ENCODE results near the gene FITM2.
"Not testable (repeated sequence)": the region's sequence is repeated elsewhere in the genome, so short reads cannot be mapped to it uniquely, and the experiment has no call there.

FITM2 gene, protein sequence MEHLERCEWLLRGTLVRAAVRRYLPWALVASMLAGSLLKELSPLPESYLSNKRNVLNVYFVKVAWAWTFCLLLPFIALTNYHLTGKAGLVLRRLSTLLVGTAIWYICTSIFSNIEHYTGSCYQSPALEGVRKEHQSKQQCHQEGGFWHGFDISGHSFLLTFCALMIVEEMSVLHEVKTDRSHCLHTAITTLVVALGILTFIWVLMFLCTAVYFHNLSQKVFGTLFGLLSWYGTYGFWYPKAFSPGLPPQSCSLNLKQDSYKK

DNA sequence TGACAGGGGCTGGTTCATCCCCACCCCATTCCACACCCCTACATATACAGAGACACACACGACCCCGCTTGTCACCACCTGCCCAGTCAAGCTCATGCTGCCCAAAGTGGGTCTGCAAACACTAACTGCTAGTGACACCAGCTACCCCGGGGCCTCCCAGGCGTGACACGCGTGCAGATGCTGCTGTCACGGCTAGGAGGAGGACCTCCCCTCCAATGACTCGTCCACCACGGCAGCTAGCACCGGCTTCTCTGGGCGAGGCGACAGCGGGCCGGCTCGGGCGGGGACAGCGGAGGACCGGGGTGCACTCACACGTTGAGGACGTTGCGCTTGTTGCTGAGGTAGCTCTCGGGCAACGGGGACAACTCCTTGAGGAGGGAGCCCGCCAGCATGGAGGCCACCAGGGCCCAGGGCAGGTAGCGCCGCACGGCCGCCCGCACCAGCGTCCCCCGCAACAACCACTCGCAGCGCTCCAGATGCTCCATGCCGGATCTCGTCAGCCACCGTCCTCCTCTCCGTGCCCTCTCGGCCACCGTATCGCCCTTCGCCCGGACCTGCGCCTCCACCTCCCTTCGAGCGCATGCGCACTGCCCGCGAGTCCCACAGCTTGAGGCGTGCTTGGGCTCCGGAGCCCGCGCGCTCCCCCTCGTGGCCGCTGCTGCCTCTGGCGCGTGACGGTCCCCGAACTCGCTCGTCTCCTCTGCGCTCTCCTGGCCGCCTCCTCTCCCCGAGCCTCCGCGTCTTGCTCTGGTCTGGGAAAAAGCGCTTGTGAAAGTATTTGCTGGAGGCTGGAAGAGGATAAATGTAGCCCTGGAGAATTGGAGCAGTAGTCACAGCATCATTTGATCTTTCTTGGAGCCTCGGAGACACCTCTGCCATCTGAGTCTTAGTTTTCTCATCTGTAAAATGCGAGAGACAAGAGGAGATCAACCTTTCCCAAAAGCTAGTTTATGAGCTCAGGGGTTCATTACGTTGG, at the start of gene FITM2:
FITM2 (minus strand) TSS at position 539 of the 976 bp plus-strand sequence; CDS start at position 485, 54 bp downstream.
- peak; percentile 96 for DNase-seq (ENCODE audit: low read depth, low spot score)

DNA sequence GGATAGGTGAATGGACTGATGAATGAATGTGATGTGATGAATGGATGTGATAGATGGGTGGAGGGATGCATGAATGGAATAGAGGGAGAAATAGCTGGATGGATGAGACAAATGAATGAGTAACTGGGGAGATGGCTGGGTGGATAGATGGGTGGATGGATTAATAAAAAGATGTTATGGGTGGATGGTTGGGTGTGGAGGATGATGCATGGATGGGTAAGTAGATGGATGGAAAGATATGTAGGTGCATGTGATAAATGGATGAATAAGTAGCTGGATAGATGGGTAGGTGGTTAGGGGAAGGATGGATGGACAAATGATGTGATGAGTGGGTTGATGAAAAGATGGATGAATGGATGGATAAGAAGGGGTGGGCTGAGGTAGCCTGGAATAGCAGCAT, 49.2 kb upstream of the FITM2 start:
- DNase-seq (ENCODE audit: low read depth, low spot score), result no peak

GRCh38 chr20:44358776-44359175, 47.8 kb upstream of the FITM2 start:
- DNase-seq (ENCODE audit: low read depth, low spot score), result no peak

DNA sequence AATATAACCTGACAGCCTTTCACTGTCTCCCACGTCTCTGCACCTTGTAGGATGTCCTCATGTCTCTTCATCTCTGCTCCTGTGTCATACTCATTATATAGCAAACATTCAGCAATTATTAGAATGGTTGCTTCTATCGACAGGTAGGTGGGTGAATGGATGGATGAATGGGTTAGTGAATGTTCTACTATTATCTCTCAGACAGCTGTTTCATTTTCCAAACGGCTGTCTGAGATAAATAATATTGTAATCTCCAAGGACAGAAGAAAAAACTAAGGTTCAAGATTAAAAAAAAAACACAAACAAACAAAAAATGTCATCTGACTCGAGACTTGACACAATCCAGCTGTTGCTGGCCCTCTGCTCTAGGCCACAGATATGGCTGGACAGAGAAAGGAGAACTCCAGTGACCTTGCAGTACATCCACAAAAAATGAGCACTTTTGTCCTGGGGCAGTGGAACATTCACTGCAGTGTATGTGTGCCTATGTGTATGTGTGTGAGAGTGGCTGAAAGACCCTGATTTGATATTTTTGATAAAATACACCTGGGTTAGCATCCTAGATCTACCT, 46.6 kb upstream of the FITM2 start:
- no peak for DNase-seq (ENCODE audit: low read depth, low spot score)

GRCh38 chr20:44357020-44357419, 46.0 kb upstream of the FITM2 start:
- no peak for DNase-seq (ENCODE audit: low read depth, low spot score)

DNA sequence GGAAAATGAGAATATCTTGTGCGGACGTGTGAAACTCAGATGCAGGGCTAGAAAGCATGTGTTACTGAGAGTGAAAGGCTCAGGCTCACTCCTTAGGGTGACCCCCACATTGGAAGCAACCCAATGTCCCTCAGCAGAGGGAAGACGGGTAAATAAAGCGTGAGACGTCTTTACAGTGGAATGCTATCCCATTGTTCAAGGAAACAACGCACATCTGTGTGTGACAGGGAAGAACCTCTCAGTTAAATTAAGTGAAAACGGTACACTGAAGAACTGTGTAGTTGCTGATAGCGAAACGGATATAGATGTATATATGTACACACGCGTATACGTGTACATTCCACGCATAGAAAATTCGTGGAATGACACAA, 45.3 kb upstream of the FITM2 start:
- DNase-seq (ENCODE audit: low read depth, low spot score), result no peak

GRCh38 chr20:44355498-44356352, 44.7 kb upstream of the FITM2 start, which contains the start of gene HNF4A:
Gene HNF4A, plus strand, starts transcription at chr20:44355699. Its CDS starts 106 bp downstream, at chr20:44355805.
- no peak for DNase-seq (ENCODE audit: low read depth, low spot score)

- no peak for DNase-seq (ENCODE audit: low read depth, low spot score)
These were observed 44.0 kb upstream of the FITM2 start for GRCh38 chr20:44354979-44355497.

GRCh38 chr20:44350567-44350966, 39.6 kb upstream of the FITM2 start:
- DNase-seq (ENCODE audit: low read depth, low spot score), result no peak

GRCh38 chr20:44349349-44349748, 38.3 kb upstream of the FITM2 start:
- DNase-seq (ENCODE audit: low read depth, low spot score), result no peak

GRCh38 chr20:44348168-44348659, 37.2 kb upstream of the FITM2 start:
- DNase-seq (ENCODE audit: low read depth, low spot score), result no peak

DNA sequence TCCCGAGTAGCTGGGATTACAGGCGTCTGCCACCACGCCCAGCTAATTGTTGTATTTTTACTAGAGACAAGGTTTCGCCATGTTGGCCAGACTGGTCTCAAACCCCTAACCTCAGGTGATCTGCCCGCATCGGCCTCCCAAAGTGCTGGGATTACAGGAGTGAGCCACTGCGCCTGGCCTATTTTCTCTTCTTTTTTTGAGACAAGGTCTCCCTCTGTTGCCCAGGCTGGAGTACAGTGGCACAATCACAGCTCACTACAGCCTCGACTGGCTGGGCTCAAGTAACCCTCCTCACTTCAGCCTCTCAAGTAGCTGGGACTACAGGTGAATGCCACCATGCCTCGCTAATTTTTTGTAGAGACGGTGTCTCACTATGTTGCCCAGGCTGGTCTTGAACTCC, 34.9 kb upstream of the FITM2 start:
- not testable (repeated sequence) for DNase-seq (ENCODE audit: low read depth, low spot score)

- no peak for DNase-seq (ENCODE audit: low read depth, low spot score)
These were observed 34.1 kb upstream of the FITM2 start for GRCh38 chr20:44345147-44345546.

DNA sequence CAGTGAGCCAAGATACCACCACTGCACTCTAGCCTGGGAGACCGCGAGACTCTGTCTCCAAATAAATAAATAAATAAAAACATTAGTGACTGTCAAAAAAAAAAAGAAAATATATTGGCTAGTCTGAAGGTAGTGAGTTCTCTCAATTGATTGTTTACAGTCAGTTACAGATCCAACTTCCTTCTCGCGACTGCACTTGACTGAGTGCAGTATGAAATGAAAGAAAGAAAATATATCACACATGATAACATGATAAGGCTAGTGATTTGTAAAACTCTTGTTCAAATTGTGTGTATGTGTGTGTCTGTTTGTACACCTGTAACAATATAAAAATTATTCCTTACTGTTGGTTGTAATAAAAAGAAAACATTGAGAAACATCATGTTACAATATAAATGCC, 33.7 kb upstream of the FITM2 start:
- no peak for DNase-seq (ENCODE audit: low read depth, low spot score)

GRCh38 chr20:44343162-44343675, 32.2 kb upstream of the FITM2 start:
- no peak for DNase-seq (ENCODE audit: low read depth, low spot score)

- no peak for DNase-seq (ENCODE audit: low read depth, low spot score)
These were observed 31.2 kb upstream of the FITM2 start for GRCh38 chr20:44342248-44342647.

DNA sequence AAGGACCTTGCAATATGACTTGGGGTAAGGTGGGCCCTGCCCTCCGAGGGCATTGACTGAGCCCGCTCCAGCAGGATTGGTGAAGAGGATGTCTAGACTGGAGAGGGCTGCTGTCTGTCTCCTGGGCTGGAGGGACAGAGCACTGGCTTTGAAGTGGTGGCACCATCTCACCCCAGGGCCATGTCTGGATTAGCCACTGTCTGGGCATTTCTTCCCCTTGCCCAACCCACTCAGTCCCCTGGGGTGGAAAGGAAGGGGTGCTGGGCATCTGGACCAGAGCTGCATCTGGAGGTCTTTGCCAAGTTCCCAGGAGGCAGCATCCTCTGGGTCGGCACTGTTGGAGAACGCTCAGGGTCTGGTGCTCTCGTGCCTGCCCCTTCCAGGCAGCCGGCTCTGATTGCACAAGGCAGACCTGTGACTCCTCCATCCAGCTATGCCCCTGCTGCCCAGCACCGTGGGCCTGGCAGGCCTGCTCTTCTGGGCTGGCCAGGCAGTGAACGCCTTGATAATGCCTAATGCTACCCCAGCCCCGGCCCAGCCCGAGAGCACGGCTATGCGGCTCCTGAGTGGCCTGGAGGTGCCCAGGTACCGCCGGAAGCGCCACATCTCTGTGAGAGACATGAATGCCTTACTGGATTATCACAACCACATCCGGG, 25.9 kb upstream of the FITM2 start, which contains the start of gene R3HDML:
R3HDML (plus strand) TSS at position 319 of the 656 bp plus-strand sequence; CDS start at position 434, 115 bp downstream.
- DNase-seq (ENCODE audit: low read depth, low spot score), result no peak

DNA sequence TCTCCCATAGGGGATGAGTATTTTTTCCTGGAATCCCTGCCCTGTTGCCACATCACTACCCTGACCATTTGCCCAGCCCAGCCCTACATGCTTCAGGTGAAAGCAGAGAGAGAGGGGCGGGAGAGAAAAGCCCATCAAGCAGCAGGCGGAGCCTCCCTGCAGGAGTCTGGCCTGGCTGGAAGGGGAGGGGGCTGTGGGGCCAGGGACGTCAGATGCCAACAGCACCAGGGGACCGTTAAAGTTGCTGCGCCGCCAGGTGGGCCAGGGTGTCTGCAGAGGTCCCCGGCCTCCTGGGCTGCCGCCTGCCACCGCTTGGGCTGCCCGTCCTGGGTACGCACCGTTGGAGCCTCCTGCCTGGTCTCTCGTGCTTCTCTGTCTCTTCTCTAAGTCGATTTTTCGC, 25.1 kb upstream of the FITM2 start:
- no peak for DNase-seq (ENCODE audit: low read depth, low spot score)

DNA sequence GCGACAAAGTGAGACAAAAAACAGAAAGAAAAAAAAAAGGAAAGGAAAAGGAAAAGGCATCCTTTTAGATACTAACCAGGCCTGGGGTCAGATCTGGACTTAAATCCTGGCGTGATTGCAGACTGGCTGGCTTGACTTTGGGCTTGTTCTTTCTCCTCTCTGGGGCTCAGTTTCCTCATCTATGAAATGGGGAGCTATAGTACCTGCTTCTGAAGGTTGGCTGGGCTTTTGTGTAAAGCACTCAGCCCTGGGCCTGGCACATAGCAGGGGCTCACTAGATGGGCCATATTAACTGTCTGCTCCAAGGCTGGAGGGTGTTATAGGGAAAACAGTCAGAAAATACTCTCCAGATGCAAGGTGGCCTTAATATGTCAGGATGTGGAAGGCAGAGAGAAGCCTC, 24.7 kb upstream of the FITM2 start:
- no peak for DNase-seq (ENCODE audit: low read depth, low spot score)

- no peak for DNase-seq (ENCODE audit: low read depth, low spot score)
These were observed 23.7 kb upstream of the FITM2 start for GRCh38 chr20:44334709-44335108.
